Measurements from ENCODE around the gene PLTP.

Gene PLTP

GRCh38 chr20:45940469-45940868 lies 28.5 kb upstream of the PLTP start:
- TF ChIP-seq CTCF (IDR thresholded peaks at IDR 0.05; ENCODE audit: insufficient read depth, low read length, poor library complexity, severe bottlenecking): no peak
- TF ChIP-seq EZH2phosphoT487 (conservative IDR thresholded peaks at IDR 0.05; ENCODE audit: low read length): no peak
- Histone ChIP-seq H3F3A (ENCODE audit: insufficient read depth) (no peaks in the 10 kb centered on the region), H3K9me3 (ENCODE audit: insufficient read depth, low read length) (no peaks in the 10 kb centered on the region), H3K79me2 (ENCODE audit: insufficient read depth, low read length) (peaks cover 25% of the 10 kb centered on the region), H4K20me1 (ENCODE audit: low read depth, low read length) (no peaks in the 10 kb centered on the region), H3K4me2 (ENCODE audit: low read depth, low read length, poor library complexity, severe bottlenecking) (no peak overlapping the region), H2AFZ (ENCODE audit: low read depth, low read length, severe bottlenecking) (no peak overlapping the region), H3K4me3 (ENCODE audit: insufficient read depth, low read length, poor library complexity, severe bottlenecking) (no peak overlapping the region), H3K36me3 (ENCODE audit: low read length) (peaks cover 16% of the 10 kb centered on the region), H3K9ac (ENCODE audit: low read length) (no peak overlapping the region), H3K27ac (ENCODE audit: low read depth, low read length) (no peak overlapping the region), H3K27me3 (ENCODE audit: low read length) (no peaks in the 10 kb centered on the region), H3K9me2 (replicated peaks; ENCODE audit: insufficient read depth, low read length) (no peaks in the 10 kb centered on the region)

GRCh38 chr20:45940053-45940452 lies 28.1 kb upstream of the PLTP start:
- Histone ChIP-seq H3K79me2 (ENCODE audit: insufficient read depth, low read length) (peaks cover 27% of the 10 kb centered on the region), H3K4me3 (ENCODE audit: insufficient read depth, low read length, poor library complexity, severe bottlenecking) (no peak overlapping the region), H3K9me3 (ENCODE audit: insufficient read depth, low read length) (no peaks in the 10 kb centered on the region), H3K27ac (ENCODE audit: low read depth, low read length) (no peak overlapping the region), H3K9ac (ENCODE audit: low read length) (no peak overlapping the region), H3K9me2 (replicated peaks; ENCODE audit: insufficient read depth, low read length) (no peaks in the 10 kb centered on the region), H3K36me3 (ENCODE audit: low read length) (peaks cover 16% of the 10 kb centered on the region), H2AFZ (ENCODE audit: low read depth, low read length, severe bottlenecking) (no peak overlapping the region), H3K4me2 (ENCODE audit: low read depth, low read length, poor library complexity, severe bottlenecking) (no peak overlapping the region), H3F3A (ENCODE audit: insufficient read depth) (no peaks in the 10 kb centered on the region), H3K27me3 (ENCODE audit: low read length) (no peaks in the 10 kb centered on the region), H4K20me1 (ENCODE audit: low read depth, low read length) (no peaks in the 10 kb centered on the region)
- TF ChIP-seq CTCF (IDR thresholded peaks at IDR 0.05; ENCODE audit: insufficient read depth, low read length, poor library complexity, severe bottlenecking): no peak
- TF ChIP-seq EZH2phosphoT487 (conservative IDR thresholded peaks at IDR 0.05; ENCODE audit: low read length): no peak

- no peak overlapping the region for H3K9ac ChIP-seq (ENCODE audit: low read length)
- H3K9me2 ChIP-seq (replicated peaks; ENCODE audit: insufficient read depth, low read length): no peaks in the 10 kb centered on the region
- TF ChIP-seq CTCF (IDR thresholded peaks at IDR 0.05; ENCODE audit: insufficient read depth, low read length, poor library complexity, severe bottlenecking): no peak
- no peak for TF ChIP-seq EZH2phosphoT487 (conservative IDR thresholded peaks at IDR 0.05; ENCODE audit: low read length)
- no peak overlapping the region for H2AFZ ChIP-seq (ENCODE audit: low read depth, low read length, severe bottlenecking)
- no peak overlapping the region for H3K4me2 ChIP-seq (ENCODE audit: low read depth, low read length, poor library complexity, severe bottlenecking)
- H3K4me3 ChIP-seq (ENCODE audit: insufficient read depth, low read length, poor library complexity, severe bottlenecking): no peak overlapping the region
- no peak overlapping the region for H3K27ac ChIP-seq (ENCODE audit: low read depth, low read length)
- H4K20me1 ChIP-seq (ENCODE audit: low read depth, low read length): no peaks in the 10 kb centered on the region
- no peaks in the 10 kb centered on the region for H3F3A ChIP-seq (ENCODE audit: insufficient read depth)
- H3K79me2 ChIP-seq (ENCODE audit: insufficient read depth, low read length): peaks cover 27% of the 10 kb centered on the region
- no peaks in the 10 kb centered on the region for H3K27me3 ChIP-seq (ENCODE audit: low read length)
- peaks cover 12% of the 10 kb centered on the region for H3K36me3 ChIP-seq (ENCODE audit: low read length)
- no peaks in the 10 kb centered on the region for H3K9me3 ChIP-seq (ENCODE audit: insufficient read depth, low read length)
Observed at GRCh38 chr20:45938727-45939438, 26.9 kb upstream of the PLTP start.

All from SU-DHL-6 (cell line).